OCI-LY3 (cell line): ENCODE measurements around the gene CMSS1.

ENCODE experiments used
- EZH2phosphoT487 ChIP-seq: fragments of 200-600 bp; shearing (Covaris generic); IDR thresholded peaks from 2 replicates; pipeline ENCODE4 v1.6.1; 2018; ENCODE audit warnings: antibody characterized with exemption, mixed run types, low read depth
- TF ChIP-seq, protein P1 (sequence below): fragments of 200-600, 300-600 bp; sonication (generic); IDR thresholded peaks from 2 replicates; pipeline ENCODE4 v1.5.1; 2014; ENCODE audit warnings: antibody characterized with exemption, low read length, low read depth

DNA sequence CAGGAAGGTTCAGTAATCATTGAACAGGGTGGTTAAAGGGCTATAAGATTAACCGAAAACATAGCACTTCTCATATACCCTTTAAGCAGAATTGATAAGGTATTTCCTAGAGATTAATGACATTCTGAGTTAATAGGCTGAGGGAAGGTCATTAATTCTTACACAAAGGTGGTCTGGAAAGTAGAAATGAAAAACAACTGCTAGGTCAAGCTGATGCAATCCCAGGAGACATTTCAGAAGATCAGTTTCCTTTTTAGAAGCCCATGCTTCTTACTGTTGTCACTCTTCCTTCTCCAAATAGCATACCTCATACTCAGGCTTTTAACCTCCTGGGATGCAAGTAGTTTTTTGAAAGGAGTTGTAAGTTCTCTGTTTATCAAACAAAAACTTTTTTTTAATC, 287.8 kb downstream of the CMSS1 start:
- TF ChIP-seq, protein P1, sequence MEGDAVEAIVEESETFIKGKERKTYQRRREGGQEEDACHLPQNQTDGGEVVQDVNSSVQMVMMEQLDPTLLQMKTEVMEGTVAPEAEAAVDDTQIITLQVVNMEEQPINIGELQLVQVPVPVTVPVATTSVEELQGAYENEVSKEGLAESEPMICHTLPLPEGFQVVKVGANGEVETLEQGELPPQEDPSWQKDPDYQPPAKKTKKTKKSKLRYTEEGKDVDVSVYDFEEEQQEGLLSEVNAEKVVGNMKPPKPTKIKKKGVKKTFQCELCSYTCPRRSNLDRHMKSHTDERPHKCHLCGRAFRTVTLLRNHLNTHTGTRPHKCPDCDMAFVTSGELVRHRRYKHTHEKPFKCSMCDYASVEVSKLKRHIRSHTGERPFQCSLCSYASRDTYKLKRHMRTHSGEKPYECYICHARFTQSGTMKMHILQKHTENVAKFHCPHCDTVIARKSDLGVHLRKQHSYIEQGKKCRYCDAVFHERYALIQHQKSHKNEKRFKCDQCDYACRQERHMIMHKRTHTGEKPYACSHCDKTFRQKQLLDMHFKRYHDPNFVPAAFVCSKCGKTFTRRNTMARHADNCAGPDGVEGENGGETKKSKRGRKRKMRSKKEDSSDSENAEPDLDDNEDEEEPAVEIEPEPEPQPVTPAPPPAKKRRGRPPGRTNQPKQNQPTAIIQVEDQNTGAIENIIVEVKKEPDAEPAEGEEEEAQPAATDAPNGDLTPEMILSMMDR, result no peak
- TF ChIP-seq EZH2phosphoT487, result no peak
